ENCODE measurements around the gene CFAP77. TPM values are rescaled to one million over a fixed set of nuclear protein-coding genes. Genes with fewer than 3 reads are reported as not detected.

The CFAP77 gene
- total RNA-seq, 2 donors from 2014 or later: 2.4 TPM; not detected in 1

DNA sequence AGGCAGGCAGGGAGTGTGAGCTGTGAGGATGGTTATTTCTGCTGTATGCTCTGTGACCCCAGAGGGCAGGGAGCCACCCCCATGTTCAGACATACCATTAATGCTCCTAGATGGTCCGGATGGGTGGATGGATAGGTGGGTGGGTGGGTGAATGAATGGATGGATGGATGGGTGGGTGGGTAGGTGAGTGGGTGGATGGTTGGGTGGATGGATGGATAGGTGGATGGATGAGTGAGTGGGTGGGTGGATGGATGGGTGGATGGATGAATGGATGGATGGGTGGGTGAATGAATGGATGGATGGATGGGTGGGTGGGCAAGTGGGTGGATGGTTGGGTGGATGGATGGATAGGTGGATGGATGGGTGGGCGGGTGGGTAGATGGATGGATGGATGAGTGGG, 109.0 kb downstream of the CFAP77 start:
- intact Hi-C loops (cut with DNase I): no loop called here
- no peaks in the 10 kb centered on the region for H3K9me3 ChIP-seq
- TF ChIP-seq, protein P1, sequence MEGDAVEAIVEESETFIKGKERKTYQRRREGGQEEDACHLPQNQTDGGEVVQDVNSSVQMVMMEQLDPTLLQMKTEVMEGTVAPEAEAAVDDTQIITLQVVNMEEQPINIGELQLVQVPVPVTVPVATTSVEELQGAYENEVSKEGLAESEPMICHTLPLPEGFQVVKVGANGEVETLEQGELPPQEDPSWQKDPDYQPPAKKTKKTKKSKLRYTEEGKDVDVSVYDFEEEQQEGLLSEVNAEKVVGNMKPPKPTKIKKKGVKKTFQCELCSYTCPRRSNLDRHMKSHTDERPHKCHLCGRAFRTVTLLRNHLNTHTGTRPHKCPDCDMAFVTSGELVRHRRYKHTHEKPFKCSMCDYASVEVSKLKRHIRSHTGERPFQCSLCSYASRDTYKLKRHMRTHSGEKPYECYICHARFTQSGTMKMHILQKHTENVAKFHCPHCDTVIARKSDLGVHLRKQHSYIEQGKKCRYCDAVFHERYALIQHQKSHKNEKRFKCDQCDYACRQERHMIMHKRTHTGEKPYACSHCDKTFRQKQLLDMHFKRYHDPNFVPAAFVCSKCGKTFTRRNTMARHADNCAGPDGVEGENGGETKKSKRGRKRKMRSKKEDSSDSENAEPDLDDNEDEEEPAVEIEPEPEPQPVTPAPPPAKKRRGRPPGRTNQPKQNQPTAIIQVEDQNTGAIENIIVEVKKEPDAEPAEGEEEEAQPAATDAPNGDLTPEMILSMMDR (IDR thresholded peaks at IDR 0.05): no peak
- TF ChIP-seq POLR2A (IDR thresholded peaks at IDR 0.05) (no peak), POLR2AphosphoS5 (IDR thresholded peaks at IDR 0.05) (no peak)
- no peaks in the 10 kb centered on the region for H3K36me3 ChIP-seq
- no peak overlapping the region for H3K27ac ChIP-seq
- no peaks in the 10 kb centered on the region for H3K4me1 ChIP-seq (replicated peaks)
- H3K27me3 ChIP-seq (replicated peaks; ENCODE audit: insufficient read depth): peaks cover 6% of the 10 kb centered on the region
- H3K4me3 ChIP-seq: no peak overlapping the region
- WGBS: 75% methylated on average over 2 of the region's 2 CpGs
- DNase-seq (ENCODE audit: low spot score): no peak

DNA sequence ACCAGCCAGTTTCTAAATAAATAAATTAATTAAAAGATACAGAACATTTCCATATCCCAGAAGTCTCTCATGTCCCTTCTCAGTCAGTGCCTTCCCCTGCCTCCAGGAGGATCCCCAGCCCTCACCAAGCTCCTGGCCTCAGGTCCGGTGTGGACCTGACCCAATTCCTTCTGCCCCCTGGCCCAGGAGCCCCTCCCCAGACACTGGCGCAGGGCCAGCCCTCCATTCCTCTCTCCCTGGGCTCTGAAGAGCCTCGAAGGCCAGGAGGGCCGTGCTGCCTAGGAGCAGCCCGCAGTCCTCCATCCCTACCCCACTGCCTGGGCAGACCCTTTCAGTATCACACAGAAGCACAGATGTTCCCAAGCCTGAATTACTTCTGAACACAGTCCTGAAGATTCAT, 110.6 kb downstream of the CFAP77 start:
- no peaks in the 10 kb centered on the region for H3K9me3 ChIP-seq
- H3K4me1 ChIP-seq (replicated peaks): no peaks in the 10 kb centered on the region
- H3K27ac ChIP-seq: no peak overlapping the region
- WGBS: 79% methylated on average over 5 of the region's 5 CpGs
- intact Hi-C loops (cut with DNase I): no loop called here
- peaks cover 3% of the 10 kb centered on the region for H3K27me3 ChIP-seq (replicated peaks; ENCODE audit: insufficient read depth)
- no peak overlapping the region for H3K4me3 ChIP-seq
- TF ChIP-seq POLR2AphosphoS5 (IDR thresholded peaks at IDR 0.05) (no peak), POLR2A (IDR thresholded peaks at IDR 0.05) (no peak)
- TF ChIP-seq, protein P1 (IDR thresholded peaks at IDR 0.05): no peak
- DNase-seq (ENCODE audit: low spot score): no peak
- no peaks in the 10 kb centered on the region for H3K36me3 ChIP-seq

DNA sequence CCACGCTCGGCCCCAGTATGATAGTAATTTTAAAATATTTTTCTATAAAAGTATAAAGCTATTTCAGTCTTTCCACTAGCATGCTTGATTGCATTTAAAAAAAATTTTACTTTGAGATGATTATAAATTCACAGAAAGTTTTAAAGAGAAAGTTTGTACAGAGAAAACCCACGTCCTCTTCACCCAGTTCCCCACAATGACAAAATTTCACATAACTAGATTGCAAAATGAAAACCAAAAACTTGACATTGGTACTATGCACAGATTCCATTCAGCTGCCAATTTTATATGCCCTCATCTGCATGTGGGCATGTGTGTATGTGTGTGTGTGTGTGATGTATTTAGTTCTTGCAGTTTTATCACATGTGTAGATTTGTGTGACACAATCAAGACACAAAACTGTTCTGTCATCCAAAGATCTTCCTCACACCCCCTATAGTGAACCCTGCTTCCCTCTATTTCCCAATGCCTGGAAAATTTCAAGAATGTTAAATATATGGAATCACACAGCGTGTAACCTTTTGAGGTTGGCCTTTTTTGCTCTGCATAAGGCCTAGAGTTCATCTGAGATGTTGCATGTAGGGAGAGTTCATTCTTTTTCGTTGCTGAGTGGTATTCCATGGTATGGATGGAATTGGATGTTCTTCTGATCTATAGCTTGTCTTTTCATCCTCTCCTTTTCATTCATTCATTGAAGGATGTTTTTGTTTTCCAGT, 115.5 kb downstream of the CFAP77 start:
- TF ChIP-seq POLR2A (IDR thresholded peaks at IDR 0.05) (no peak), POLR2AphosphoS5 (IDR thresholded peaks at IDR 0.05) (no peak)
- TF ChIP-seq, protein P1 (IDR thresholded peaks at IDR 0.05): no peak
- no peaks in the 10 kb centered on the region for H3K27me3 ChIP-seq (replicated peaks; ENCODE audit: insufficient read depth)
- no peak overlapping the region for H3K4me3 ChIP-seq
- no peaks in the 10 kb centered on the region for H3K36me3 ChIP-seq
- H3K27ac ChIP-seq: no peak overlapping the region
- intact Hi-C loops (cut with DNase I): no loop called here
- no peaks in the 10 kb centered on the region for H3K9me3 ChIP-seq
- no peak for DNase-seq (ENCODE audit: low spot score)
- WGBS: 87% methylated on average over 5 of the region's 5 CpGs
- no peaks in the 10 kb centered on the region for H3K4me1 ChIP-seq (replicated peaks)

DNA sequence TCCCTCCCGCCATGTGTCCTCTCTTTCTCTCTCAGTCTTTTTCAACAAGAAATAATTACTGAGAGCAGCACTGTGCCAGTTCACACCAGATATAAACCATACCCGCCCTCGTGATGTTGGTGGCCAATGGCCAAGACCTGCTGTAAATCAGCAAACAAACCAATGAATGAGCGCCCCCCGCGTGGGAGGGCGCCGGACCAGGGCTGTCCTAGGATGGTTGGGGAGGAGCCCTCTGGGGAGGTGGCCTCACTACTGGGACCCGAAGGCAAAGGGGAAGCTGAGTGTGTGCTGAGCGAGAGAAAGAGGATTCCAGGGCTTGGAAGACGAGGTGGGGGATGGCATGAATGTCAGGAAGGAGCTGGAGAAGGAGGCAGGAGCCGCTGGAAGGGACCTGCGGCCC, 121.2 kb downstream of the CFAP77 start:
- Histone ChIP-seq H3K27me3 (replicated peaks; ENCODE audit: insufficient read depth) (peaks cover 3% of the 10 kb centered on the region), H3K27ac (no peak overlapping the region), H3K9me3 (no peaks in the 10 kb centered on the region), H3K4me3 (no peak overlapping the region), H3K36me3 (no peaks in the 10 kb centered on the region), H3K4me1 (replicated peaks) (no peaks in the 10 kb centered on the region)
- intact Hi-C loops (cut with DNase I): no loop called here
- DNase-seq (ENCODE audit: low spot score): no peak
- 14% methylated on average over 13 of the region's 13 CpGs for WGBS
- TF ChIP-seq POLR2AphosphoS5 (IDR thresholded peaks at IDR 0.05): no peak
- TF ChIP-seq POLR2A (IDR thresholded peaks at IDR 0.05): no peak
- TF ChIP-seq, protein P1 (IDR thresholded peaks at IDR 0.05): no peak

Data from prostate gland (tissue), 2 donors.